GM20000 (cell line): ENCODE results near the gene ZNF24.

ENCODE experiments used
- DNase-seq: peaks from one replicate; pipeline ENCODE4 v3.0.0; 2012; ENCODE audit warnings: low spot score
- CTCF ChIP-seq: IDR thresholded peaks from 2 replicates; pipeline ENCODE4 v1.5.1; 2012; ENCODE audit warnings: mild to moderate bottlenecking, control low read depth; ENCODE audit errors: extremely low read depth, missing control alignments

The ZNF24 gene

GRCh38 chr18:35343936-35344735 is at the start of gene ZNF24:
Gene ZNF24 (minus strand): TSS chr18:35344420. CDS start chr18:35340650, 3,770 bp downstream.
- no peak for TF ChIP-seq CTCF
- peak; percentile 92 for DNase-seq

GRCh38 chr18:35393716-35394115 is 49.5 kb upstream of the ZNF24 start:
- no peak for TF ChIP-seq CTCF
- DNase-seq, result no peak

GRCh38 chr18:35392375-35392774 is 48.2 kb upstream of the ZNF24 start:
- no peak for TF ChIP-seq CTCF
- no peak for DNase-seq

GRCh38 chr18:35390951-35391700 is 46.9 kb upstream of the ZNF24 start:
- no peak for TF ChIP-seq CTCF
- DNase-seq, result no peak

GRCh38 chr18:35389095-35389618 is 44.9 kb upstream of the ZNF24 start:
- no peak for DNase-seq
- no peak for TF ChIP-seq CTCF

- DNase-seq, result no peak
- TF ChIP-seq CTCF, result no peak
Observed at GRCh38 chr18:35387152-35387571, 42.9 kb upstream of the ZNF24 start.

- peak; percentile 91 for TF ChIP-seq CTCF
- DNase-seq, result peak; percentile 75
Observed at GRCh38 chr18:35386600-35387100, 42.4 kb upstream of the ZNF24 start.
